HepG2 (cell line): Measurements from ENCODE around the gene RAB3A.
A peak's percentile ranks its signal among the peaks of the same experiment; 100 is the strongest.

Experiments used
- CHD4 ChIP-seq: fragments of 200-600 bp; sonication (generic); IDR thresholded peaks from 2 replicates; pipeline ENCODE4 v1.7.0; 2017; ENCODE audit warnings: mild to moderate bottlenecking, low read length, borderline replicate concordance
- CTCF ChIP-seq: sonication (generic); formaldehyde crosslinking; IDR thresholded peaks from 2 replicates; pipeline ENCODE4 v1.5.0; 2020; ENCODE audit warnings: mild to moderate bottlenecking, missing genetic modification reagents, moderate library complexity
- EZH2 ChIP-seq: conservative IDR thresholded peaks from 2 replicates; pipeline ENCODE4 v1.6.1; 2012; ENCODE audit warnings: mild to moderate bottlenecking, low read depth, low read length, moderate library complexity
- JUN ChIP-seq: sonication (generic); formaldehyde crosslinking; IDR thresholded peaks from 2 replicates; pipeline ENCODE4 v1.4.0; 2020; ENCODE audit warnings: mild to moderate bottlenecking, missing genetic modification reagents
- MZF1 ChIP-seq: sonication (generic); formaldehyde crosslinking; IDR thresholded peaks from 2 replicates; pipeline ENCODE4 v1.8.1; 2023; ENCODE audit warnings: mild to moderate bottlenecking, missing genetic modification reagents, borderline replicate concordance
- POLR2A ChIP-seq, 2 experiments: IDR thresholded peaks; 2 replicates each; pipeline ENCODE4 v1.6.1; 2011; ENCODE audit warnings: low read depth in 2 of 2, low read length in 2 of 2, mild to moderate bottlenecking in 1 of 2, moderate library complexity in 1 of 2; ENCODE audit not compliant: insufficient read depth in 1 of 2
- SETDB1 ChIP-seq: sonication (generic); formaldehyde crosslinking; IDR thresholded peaks from 2 replicates; pipeline ENCODE4 v1.5.1; 2020; ENCODE audit warnings: missing genetic modification reagents, mild to moderate bottlenecking, borderline replicate concordance
- SP2 ChIP-seq: sonication (generic); formaldehyde crosslinking; IDR thresholded peaks from 2 replicates; pipeline ENCODE4 v1.5.1; 2020; ENCODE audit warnings: mild to moderate bottlenecking, missing genetic modification reagents
- SUZ12 ChIP-seq: fragments of 150-350 bp; IDR thresholded peaks from 2 replicates; pipeline ENCODE4 v1.6.1; 2014; ENCODE audit warnings: low read depth, low read length
- ZNF281 ChIP-seq: sonication (generic); formaldehyde crosslinking; IDR thresholded peaks from 2 replicates; pipeline ENCODE4 v1.4.0; 2020; ENCODE audit warnings: missing genetic modification reagents, borderline replicate concordance
- ZNF282 ChIP-seq: fragments of 450-650 bp; IDR thresholded peaks from 2 replicates; pipeline ENCODE4 v1.6.1; 2018; ENCODE audit not compliant: partially characterized antibody
- TF ChIP-seq, protein P1 (sequence below): sonication (generic); formaldehyde crosslinking; IDR thresholded peaks from 2 replicates; pipeline ENCODE4 v1.8.0; 2023; ENCODE audit warnings: mild to moderate bottlenecking, missing genetic modification reagents
- TF ChIP-seq, protein P2 (sequence below): IDR thresholded peaks from 2 replicates; pipeline ENCODE4 v1.6.1; 2018; ENCODE audit warnings: missing genetic modification reagents, mild to moderate bottlenecking, missing compliant biosample characterization
- TF ChIP-seq, protein P3 (sequence below): sonication (generic); formaldehyde crosslinking; IDR thresholded peaks from 2 replicates; pipeline ENCODE4 v1.4.0; 2020; ENCODE audit warnings: mild to moderate bottlenecking, missing genetic modification reagents

DNA sequence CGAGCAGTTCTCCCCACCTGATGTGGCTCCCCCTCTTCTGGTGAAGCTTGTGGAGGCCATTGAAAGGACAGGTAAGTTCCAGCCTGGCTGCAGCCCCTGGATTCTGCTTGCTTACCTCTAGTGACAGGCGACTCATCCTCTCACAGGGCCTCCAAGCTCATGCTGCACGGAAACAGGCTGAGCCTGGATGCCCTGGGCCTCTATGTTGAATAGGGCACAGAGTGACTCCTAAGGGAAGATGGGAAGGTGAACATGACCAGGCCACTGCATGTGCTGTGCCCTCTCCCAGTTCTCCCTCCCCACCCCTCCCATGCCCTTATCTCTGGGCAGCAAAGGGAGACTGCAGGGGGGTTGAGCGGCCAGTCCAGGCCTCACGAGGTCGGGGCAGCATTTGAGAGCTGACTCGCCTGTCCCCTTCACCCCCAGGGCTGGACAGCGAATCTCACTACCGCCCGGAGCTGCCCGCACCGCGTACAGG lies 43.3 kb downstream of the RAB3A start:
- TF ChIP-seq CTCF (CRISPR knock-in tag), result no peak
- no peak for TF ChIP-seq CHD4
- TF ChIP-seq POLR2A (IDR thresholded peaks at IDR 0.05; ENCODE audit: insufficient read depth in 1 of 2, low read depth in 2 of 2, low read length in 2 of 2), result 0 out of 4 replicates have a peak, but pooled peaks of 1 of the 2 experiments have one; percentile 21
- no peak for TF ChIP-seq SP2 (CRISPR knock-in tag)
- no peak for TF ChIP-seq ZNF281 (CRISPR knock-in tag)
- no peak for TF ChIP-seq SETDB1 (CRISPR knock-in tag)
- no peak for TF ChIP-seq EZH2
- no peak for TF ChIP-seq SUZ12
- TF ChIP-seq ZNF282, result no peak
- TF ChIP-seq, protein P1, sequence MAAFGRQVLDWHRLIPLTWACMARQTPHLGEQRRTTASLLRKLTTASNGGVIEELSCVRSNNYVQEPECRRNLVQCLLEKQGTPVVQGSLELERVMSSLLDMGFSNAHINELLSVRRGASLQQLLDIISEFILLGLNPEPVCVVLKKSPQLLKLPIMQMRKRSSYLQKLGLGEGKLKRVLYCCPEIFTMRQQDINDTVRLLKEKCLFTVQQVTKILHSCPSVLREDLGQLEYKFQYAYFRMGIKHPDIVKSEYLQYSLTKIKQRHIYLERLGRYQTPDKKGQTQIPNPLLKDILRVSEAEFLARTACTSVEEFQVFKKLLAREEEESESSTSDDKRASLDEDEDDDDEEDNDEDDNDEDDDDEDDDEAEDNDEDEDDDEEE (CRISPR knock-in tag), result no peak
- TF ChIP-seq, protein P2, sequence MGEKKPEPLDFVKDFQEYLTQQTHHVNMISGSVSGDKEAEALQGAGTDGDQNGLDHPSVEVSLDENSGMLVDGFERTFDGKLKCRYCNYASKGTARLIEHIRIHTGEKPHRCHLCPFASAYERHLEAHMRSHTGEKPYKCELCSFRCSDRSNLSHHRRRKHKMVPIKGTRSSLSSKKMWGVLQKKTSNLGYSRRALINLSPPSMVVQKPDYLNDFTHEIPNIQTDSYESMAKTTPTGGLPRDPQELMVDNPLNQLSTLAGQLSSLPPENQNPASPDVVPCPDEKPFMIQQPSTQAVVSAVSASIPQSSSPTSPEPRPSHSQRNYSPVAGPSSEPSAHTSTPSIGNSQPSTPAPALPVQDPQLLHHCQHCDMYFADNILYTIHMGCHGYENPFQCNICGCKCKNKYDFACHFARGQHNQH (CRISPR knock-in tag), result no peak
- no peak for TF ChIP-seq MZF1
- TF ChIP-seq, protein P3, sequence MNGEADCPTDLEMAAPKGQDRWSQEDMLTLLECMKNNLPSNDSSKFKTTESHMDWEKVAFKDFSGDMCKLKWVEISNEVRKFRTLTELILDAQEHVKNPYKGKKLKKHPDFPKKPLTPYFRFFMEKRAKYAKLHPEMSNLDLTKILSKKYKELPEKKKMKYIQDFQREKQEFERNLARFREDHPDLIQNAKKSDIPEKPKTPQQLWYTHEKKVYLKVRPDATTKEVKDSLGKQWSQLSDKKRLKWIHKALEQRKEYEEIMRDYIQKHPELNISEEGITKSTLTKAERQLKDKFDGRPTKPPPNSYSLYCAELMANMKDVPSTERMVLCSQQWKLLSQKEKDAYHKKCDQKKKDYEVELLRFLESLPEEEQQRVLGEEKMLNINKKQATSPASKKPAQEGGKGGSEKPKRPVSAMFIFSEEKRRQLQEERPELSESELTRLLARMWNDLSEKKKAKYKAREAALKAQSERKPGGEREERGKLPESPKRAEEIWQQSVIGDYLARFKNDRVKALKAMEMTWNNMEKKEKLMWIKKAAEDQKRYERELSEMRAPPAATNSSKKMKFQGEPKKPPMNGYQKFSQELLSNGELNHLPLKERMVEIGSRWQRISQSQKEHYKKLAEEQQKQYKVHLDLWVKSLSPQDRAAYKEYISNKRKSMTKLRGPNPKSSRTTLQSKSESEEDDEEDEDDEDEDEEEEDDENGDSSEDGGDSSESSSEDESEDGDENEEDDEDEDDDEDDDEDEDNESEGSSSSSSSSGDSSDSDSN (CRISPR knock-in tag), result no peak
- no peak for TF ChIP-seq JUN (CRISPR knock-in tag)
